GM12878 (cell line): ENCODE data around the gene H2AZ1. TPM values are rescaled to one million over a fixed set of nuclear protein-coding genes. Genes with fewer than 3 reads are reported as not detected.

Experiments used
- ATAC-seq: fragments of 200-7000 bp; cut with Tn5 transposase; 3 replicates; pipeline ENCODE4 v1.9.1; 2020; ENCODE audit warnings: mild to moderate bottlenecking, moderate library complexity
- BruUV-seq: library from RNA; stranded (reverse); fragments of 400-500 nt; replicated peaks from 2 replicates; lab custom pipeline; 2021; lab: Mats Ljungman, UMichigan
- CTCF ChIA-PET: fragments of 300-600 bp; sonication (Branson Sonifier 250); formaldehyde crosslinking; extraction: SDS; loops from one replicate; lab custom pipeline; 2021; ENCODE audit warnings: inconsistent platforms; lab: Yijun Ruan, JAX
- POLR2A ChIA-PET: fragments of 350-600 bp; formaldehyde crosslinking; extraction: SDS; loops from one replicate; lab custom pipeline; 2021; ENCODE audit warnings: inconsistent platforms; lab: Charles Lee
- RAD21 ChIA-PET: fragments of 300-600 bp; sonication (Branson Sonifier 250); formaldehyde crosslinking; loops from one replicate; lab custom pipeline; 2023; ENCODE audit warnings: antibody characterized with exemption; ENCODE audit not compliant: unreplicated experiment; lab: Charles Lee
- SMC1A ChIA-PET: fragments of 300-600 bp; sonication (Branson Sonifier 250); formaldehyde crosslinking; loops from one replicate; lab custom pipeline; 2023; ENCODE audit not compliant: unreplicated experiment, uncharacterized antibody; lab: Charles Lee
- DNase-seq: peaks from one replicate; pipeline ENCODE4 v3.0.0-alpha.2; 2011; ENCODE audit warnings: low read depth, low spot score
- FAIRE-seq: peaks from 3 replicates; lab custom pipeline; 2011; peaks lifted over from hg19 to GRCh38; lab: Jason Lieb, UNC
- H2AFZ ChIP-seq: 2 replicates; pipeline ENCODE4 v1.6.0; 2011; ENCODE audit warnings: low read depth, low read length, control low read depth; ENCODE audit not compliant: control insufficient read depth
- H3K27ac ChIP-seq: 2 replicates; pipeline ENCODE4 v1.5.1; 2011; ENCODE audit warnings: control low read depth; ENCODE audit not compliant: control insufficient read depth, insufficient read depth
- H3K27me3 ChIP-seq, 2 experiments: replicated peaks in 1 of 2; 2 replicates each; pipeline versions ENCODE4 v1.6.0 to v1.6.1; 2011; ENCODE audit warnings: low read length in 1 of 2; ENCODE audit not compliant: control insufficient read depth in 2 of 2, insufficient read depth in 2 of 2
- H3K36me3 ChIP-seq, 2 experiments: 2 replicates each; pipeline ENCODE4 v1.5.1; 2011; ENCODE audit warnings: low read length in 1 of 2; ENCODE audit not compliant: control insufficient read depth in 2 of 2, insufficient read depth in 2 of 2
- H3K4me1 ChIP-seq: 2 replicates; pipeline ENCODE4 v1.6.1; 2011; ENCODE audit warnings: mild to moderate bottlenecking, low read length, moderate library complexity, mixed read lengths; ENCODE audit not compliant: control insufficient read depth, insufficient read depth
- H3K4me2 ChIP-seq: 2 replicates; pipeline ENCODE4 v1.6.0; 2011; ENCODE audit warnings: control low read depth; ENCODE audit not compliant: control insufficient read depth, insufficient read depth
- H3K4me3 ChIP-seq: fragments of 200-600 bp; sonication (generic); 2 replicates; pipeline ENCODE4 v1.5.1; 2016
- H3K79me2 ChIP-seq: 2 replicates; pipeline ENCODE4 v1.6.0; 2011; ENCODE audit warnings: low read length; ENCODE audit not compliant: control insufficient read depth, insufficient read depth
- H3K9ac ChIP-seq: 2 replicates; pipeline ENCODE4 v1.8.0; 2011; ENCODE audit warnings: low read length, control low read depth, mixed read lengths; ENCODE audit not compliant: control insufficient read depth, insufficient read depth
- H3K9me3 ChIP-seq: replicated peaks from 3 replicates; pipeline ENCODE4 v1.5.1; 2011; ENCODE audit warnings: mild to moderate bottlenecking, low read length; ENCODE audit not compliant: control insufficient read depth, insufficient read depth
- H4K20me1 ChIP-seq: 2 replicates; pipeline ENCODE4 v1.6.0; 2011; ENCODE audit not compliant: control insufficient read depth, insufficient read depth
- ATF7 ChIP-seq: fragments of 450-650 bp; IDR thresholded peaks from 2 replicates; pipeline ENCODE4 v1.6.1; 2016; ENCODE audit warnings: low read depth, mild to moderate bottlenecking
- CHD4 ChIP-seq: fragments of 200-600 bp; sonication (generic); IDR thresholded peaks from 2 replicates; pipeline ENCODE4 v1.6.1; 2016; ENCODE audit warnings: mild to moderate bottlenecking
- ESRRA ChIP-seq: IDR thresholded peaks from 2 replicates; pipeline ENCODE4 v1.6.1; 2012; ENCODE audit warnings: mild to moderate bottlenecking, low read length, improper control_type of control experiment
- JUNB ChIP-seq: IDR thresholded peaks from 2 replicates; pipeline ENCODE4 v1.6.1; 2016; ENCODE audit warnings: antibody characterized with exemption, mild to moderate bottlenecking
- KDM1A ChIP-seq: fragments of 200-600 bp; sonication (generic); IDR thresholded peaks from 2 replicates; pipeline ENCODE4 v1.6.1; 2016; ENCODE audit warnings: borderline replicate concordance
- MEF2A ChIP-seq: IDR thresholded peaks from 2 replicates; pipeline ENCODE4 v1.6.1; 2011; ENCODE audit warnings: low read depth, mild to moderate bottlenecking, low read length, moderate library complexity; ENCODE audit not compliant: insufficient read depth
- MYB ChIP-seq: fragments of 150-350 bp; IDR thresholded peaks from 2 replicates; pipeline ENCODE4 v1.6.1; 2014; ENCODE audit warnings: mild to moderate bottlenecking, low read depth, low read length, borderline replicate concordance
- NFYA ChIP-seq: IDR thresholded peaks from 2 replicates; pipeline ENCODE4 v1.6.1; 2011; ENCODE audit warnings: low read depth, mild to moderate bottlenecking, low read length, improper control_type of control experiment, borderline replicate concordance
- RFX5 ChIP-seq: IDR thresholded peaks from 2 replicates; pipeline ENCODE4 v1.6.1; 2011; ENCODE audit warnings: low read depth, low read length, improper control_type of control experiment
- SRF ChIP-seq, 2 experiments: IDR thresholded peaks; 2 replicates each; pipeline ENCODE4 v1.6.1; 2011; ENCODE audit warnings: low read depth in 2 of 2, low read length in 2 of 2, mild to moderate bottlenecking in 1 of 2, moderate library complexity in 1 of 2
- ZNF217 ChIP-seq: fragments of 450-650 bp; IDR thresholded peaks from 2 replicates; pipeline ENCODE4 v1.6.1; 2017; ENCODE audit warnings: antibody characterized with exemption, mild to moderate bottlenecking
- ZNF592 ChIP-seq: fragments of 450-650 bp; IDR thresholded peaks from 2 replicates; pipeline ENCODE4 v1.6.1; 2017; ENCODE audit warnings: mild to moderate bottlenecking, moderate library complexity
- WGBS: methylation state at CpG from one replicate; pipeline ENCODE4 v1.1.6; 2016; ENCODE audit warnings: low lambda C conversion rate; ENCODE audit not compliant: insufficient replicate concordance, insufficient coverage; ENCODE audit errors: missing lambda C conversion rate; 5-methylcytosine and 5-hydroxymethylcytosine counted together
- in situ Hi-C: fragments of 300-500 bp; cut with MboI; formaldehyde crosslinking; loops from 9 replicates; pipeline ENCODE4 v1.14.3; 2018; ENCODE audit warnings: mixed read lengths
- intact Hi-C: fragments of 100-400 bp; cut with micrococcal nuclease; formaldehyde crosslinking; loops from one replicate; pipeline ENCODE4 v1.14.2; 2022; ENCODE audit not compliant: unreplicated experiment
- polyA plus RNA-seq, 11 experiments: library from polyadenylated mRNA; depleted of rRNA in 4 of 11; unstranded in 6 of 11; stranded (reverse) in 5 of 11; fragments of >200 nt; fragmentation: Nextera tagmentation in 4 of 11; fragmentation: Illumina TruSeq in 1 of 11; extraction: Ambion mirVana in 4 of 11; extraction: Trizol in 1 of 11; gene quantifications; 1 replicate in 1 of 11; 2 replicates in 10 of 11; pipeline versions ENCODE4 v1.2.1 to v1.2.3, GENCODE V29; 2011 to 2016; ENCODE audit warnings: inconsistent platforms in 2 of 11, missing spikeins in 2 of 11, low read depth in 1 of 11
- total RNA-seq, 4 experiments: library from RNA; depleted of rRNA in 3 of 4; stranded (reverse); fragments of >200 nt in 3 of 4; fragmentation: Illumina TruSeq in 1 of 4; extraction: Trizol in 1 of 4; gene quantifications; 2 replicates each; pipeline versions ENCODE4 v1.2.1 to v1.2.3, GENCODE V29; 2013 to 2021
- TF ChIP-seq, protein P1 (sequence below), 3 experiments: IDR thresholded peaks in 2 of 3; conservative IDR thresholded peaks in 1 of 3; 2 replicates each; pipeline ENCODE4 v1.5.1; 2011; ENCODE audit warnings: low read depth in 3 of 3, low read length in 3 of 3, mild to moderate bottlenecking in 3 of 3, control low read depth in 2 of 3, moderate library complexity in 2 of 3, inconsistent platforms in 1 of 3, mixed read lengths in 1 of 3; ENCODE audit not compliant: control insufficient read depth in 2 of 3, insufficient read depth in 1 of 3; ENCODE audit errors: extremely low read depth in 1 of 3
- TF ChIP-seq, protein P2 (sequence below): IDR thresholded peaks from 2 replicates; pipeline ENCODE4 v1.6.1; 2012; ENCODE audit warnings: mild to moderate bottlenecking, low read depth, low read length

Gene H2AZ1
- total and polyA plus RNA-seq, 10 of the 15 experiments (the other 5 are each of a cell fraction or from before 2014, with no cell fraction given): 652 to 4,800 (median 898) TPM

DNA sequence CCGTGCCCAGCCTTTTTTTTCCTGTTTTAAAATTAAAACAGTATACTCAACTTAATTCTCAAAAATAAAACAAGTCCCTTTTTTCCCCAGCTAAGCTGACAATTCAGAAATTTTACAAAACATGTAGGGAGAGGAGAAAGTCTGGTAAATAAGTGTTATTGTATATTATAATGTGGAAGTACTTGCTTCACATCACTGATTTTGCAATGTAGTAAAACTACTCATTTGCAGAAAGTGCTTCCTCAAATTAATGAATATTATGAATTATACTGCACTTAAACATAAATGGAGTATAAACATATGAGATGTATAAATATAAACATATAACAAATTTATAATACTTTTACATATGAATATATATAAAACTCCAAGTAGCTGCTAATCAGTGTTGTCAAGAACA is 11.6 kb upstream of the H2AZ1 start:
- Histone ChIP-seq H3K27me3 (no peaks in the 10 kb centered on the region), H3K9ac (no peak overlapping the region), H4K20me1 (no peaks in the 10 kb centered on the region), H3K79me2 (no peaks in the 10 kb centered on the region), H2AFZ (no peak overlapping the region), H3K4me1 (no peaks in the 10 kb centered on the region), H3K36me3 (no peaks in the 10 kb centered on the region), H3K4me3 (no peak overlapping the region), H3K4me2 (no peak overlapping the region), H3K27ac (no peak overlapping the region), H3K9me3 (no peaks in the 10 kb centered on the region)
- SMC1A ChIA-PET: interaction anchor here (0.8 kb wide), 1 partner anchor 10 kb away, joined by 3 read pairs; no protein-coding TSS in a partner anchor
- in situ Hi-C loops (no loop called here), intact Hi-C loops (no loop called here)
- FAIRE-seq (no peak), ATAC-seq (no peak), DNase-seq (no peak)
- POLR2A ChIA-PET: interaction anchor here (0.7 kb wide), 1 partner anchor 275 kb away, joined by 3 read pairs; no protein-coding TSS in a partner anchor
- 0% methylated on average over 1 of the region's 1 CpG for WGBS
- RAD21 ChIA-PET: no interaction called here
- CTCF ChIA-PET: interaction anchor here (0.7 to 1.3 kb wide), 5 partner anchors 10 to 154 kb away, joined by 3 read pairs; no protein-coding TSS in a partner anchor
- BruUV-seq: no TSS peak
- TF ChIP-seq MEF2A (no peak), SRF (IDR thresholded peaks at IDR 0.05; ENCODE audit: low read depth in 2 of 2, low read length in 2 of 2) (no peak), ESRRA (no peak), RFX5 (no peak), MYB (no peak), CHD4 (no peak), KDM1A (no peak), NFYA (no peak), ZNF592 (no peak), JUNB (no peak), ATF7 (no peak), ZNF217 (no peak)
- TF ChIP-seq, protein P1, sequence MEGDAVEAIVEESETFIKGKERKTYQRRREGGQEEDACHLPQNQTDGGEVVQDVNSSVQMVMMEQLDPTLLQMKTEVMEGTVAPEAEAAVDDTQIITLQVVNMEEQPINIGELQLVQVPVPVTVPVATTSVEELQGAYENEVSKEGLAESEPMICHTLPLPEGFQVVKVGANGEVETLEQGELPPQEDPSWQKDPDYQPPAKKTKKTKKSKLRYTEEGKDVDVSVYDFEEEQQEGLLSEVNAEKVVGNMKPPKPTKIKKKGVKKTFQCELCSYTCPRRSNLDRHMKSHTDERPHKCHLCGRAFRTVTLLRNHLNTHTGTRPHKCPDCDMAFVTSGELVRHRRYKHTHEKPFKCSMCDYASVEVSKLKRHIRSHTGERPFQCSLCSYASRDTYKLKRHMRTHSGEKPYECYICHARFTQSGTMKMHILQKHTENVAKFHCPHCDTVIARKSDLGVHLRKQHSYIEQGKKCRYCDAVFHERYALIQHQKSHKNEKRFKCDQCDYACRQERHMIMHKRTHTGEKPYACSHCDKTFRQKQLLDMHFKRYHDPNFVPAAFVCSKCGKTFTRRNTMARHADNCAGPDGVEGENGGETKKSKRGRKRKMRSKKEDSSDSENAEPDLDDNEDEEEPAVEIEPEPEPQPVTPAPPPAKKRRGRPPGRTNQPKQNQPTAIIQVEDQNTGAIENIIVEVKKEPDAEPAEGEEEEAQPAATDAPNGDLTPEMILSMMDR (IDR thresholded peaks at IDR 0.05 in 2 of 3, conservative IDR thresholded peaks at IDR 0.05 in 1 of 3; ENCODE audit: control insufficient read depth in 2 of 3, extremely low read depth in 1 of 3, insufficient read depth in 1 of 3, low read depth in 3 of 3, low read length in 3 of 3): no peak
- TF ChIP-seq, protein P2, sequence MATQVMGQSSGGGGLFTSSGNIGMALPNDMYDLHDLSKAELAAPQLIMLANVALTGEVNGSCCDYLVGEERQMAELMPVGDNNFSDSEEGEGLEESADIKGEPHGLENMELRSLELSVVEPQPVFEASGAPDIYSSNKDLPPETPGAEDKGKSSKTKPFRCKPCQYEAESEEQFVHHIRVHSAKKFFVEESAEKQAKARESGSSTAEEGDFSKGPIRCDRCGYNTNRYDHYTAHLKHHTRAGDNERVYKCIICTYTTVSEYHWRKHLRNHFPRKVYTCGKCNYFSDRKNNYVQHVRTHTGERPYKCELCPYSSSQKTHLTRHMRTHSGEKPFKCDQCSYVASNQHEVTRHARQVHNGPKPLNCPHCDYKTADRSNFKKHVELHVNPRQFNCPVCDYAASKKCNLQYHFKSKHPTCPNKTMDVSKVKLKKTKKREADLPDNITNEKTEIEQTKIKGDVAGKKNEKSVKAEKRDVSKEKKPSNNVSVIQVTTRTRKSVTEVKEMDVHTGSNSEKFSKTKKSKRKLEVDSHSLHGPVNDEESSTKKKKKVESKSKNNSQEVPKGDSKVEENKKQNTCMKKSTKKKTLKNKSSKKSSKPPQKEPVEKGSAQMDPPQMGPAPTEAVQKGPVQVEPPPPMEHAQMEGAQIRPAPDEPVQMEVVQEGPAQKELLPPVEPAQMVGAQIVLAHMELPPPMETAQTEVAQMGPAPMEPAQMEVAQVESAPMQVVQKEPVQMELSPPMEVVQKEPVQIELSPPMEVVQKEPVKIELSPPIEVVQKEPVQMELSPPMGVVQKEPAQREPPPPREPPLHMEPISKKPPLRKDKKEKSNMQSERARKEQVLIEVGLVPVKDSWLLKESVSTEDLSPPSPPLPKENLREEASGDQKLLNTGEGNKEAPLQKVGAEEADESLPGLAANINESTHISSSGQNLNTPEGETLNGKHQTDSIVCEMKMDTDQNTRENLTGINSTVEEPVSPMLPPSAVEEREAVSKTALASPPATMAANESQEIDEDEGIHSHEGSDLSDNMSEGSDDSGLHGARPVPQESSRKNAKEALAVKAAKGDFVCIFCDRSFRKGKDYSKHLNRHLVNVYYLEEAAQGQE: no peak
